CD4-positive, alpha-beta T cell (primary cell): ENCODE measurements around the gene POLR2L. TPM values are rescaled to one million over a fixed set of nuclear protein-coding genes. Genes with fewer than 3 reads are reported as not detected.

Source experiments
- ATAC-seq: fragments of 200-7000 bp; cut with Tn5 transposase; one replicate; pipeline ENCODE4 v1.10.0; 2022; ENCODE audit warnings: mild to moderate bottlenecking; ENCODE audit not compliant: poor library complexity
- CTCF ChIA-PET: fragments of 350-600 bp; sonication (Branson Sonifier 250); formaldehyde crosslinking; loops from one replicate; lab custom pipeline; 2021; ENCODE audit warnings: antibody characterized with exemption, inconsistent platforms; lab: Charles Lee
- POLR2A ChIA-PET: fragments of 350-600 bp; sonication (Branson Sonifier 250); formaldehyde crosslinking; loops from one replicate; lab custom pipeline; 2021; ENCODE audit warnings: antibody characterized with exemption, inconsistent platforms; lab: Charles Lee
- DNase-seq, 14 experiments: peaks; one replicate each; pipeline ENCODE4 v3.0.0-alpha.2; 2013 to 2020; ENCODE audit warnings: mixed read lengths in 2 of 14
- H3K27ac ChIP-seq, 2 donors: one replicate each; pipeline versions ENCODE4 v1.5.1 to v1.7.0; 2013; ENCODE audit warnings: low read length in 2 of 2, low read depth in 1 of 2, mild to moderate bottlenecking in 1 of 2
- H3K27me3 ChIP-seq, 2 experiments: 1 replicate in 1 of 2; 2 replicates in 1 of 2; pipeline versions ENCODE4 v1.6.1 to v1.7.0; 2013; ENCODE audit warnings: low read length in 2 of 2, control low read depth in 1 of 2, mild to moderate bottlenecking in 1 of 2, moderate library complexity in 1 of 2; ENCODE audit not compliant: insufficient read depth in 2 of 2, control insufficient read depth in 1 of 2
- H3K36me3 ChIP-seq: one replicate; pipeline ENCODE4 v1.6.1; 2013; ENCODE audit warnings: low read length, control low read depth; ENCODE audit not compliant: insufficient read depth
- H3K4me1 ChIP-seq: one replicate; pipeline ENCODE4 v1.6.1; 2013; ENCODE audit warnings: low read length, control low read depth; ENCODE audit not compliant: insufficient read depth
- H3K4me3 ChIP-seq: one replicate; pipeline ENCODE4 v1.5.1; 2013; ENCODE audit warnings: mild to moderate bottlenecking, low read length, moderate library complexity
- H3K9me3 ChIP-seq, 2 experiments: 1 replicate in 1 of 2; 2 replicates in 1 of 2; pipeline versions ENCODE4 v1.6.1 to v1.7.0; 2013; ENCODE audit warnings: low read length in 2 of 2, mild to moderate bottlenecking in 2 of 2, control low read depth in 1 of 2, moderate library complexity in 1 of 2; ENCODE audit not compliant: control insufficient read depth in 1 of 2, insufficient read depth in 1 of 2
- H3K27ac Mint-ChIP-seq: one replicate; pipeline ENCODE4 v1.8.0; 2020; ENCODE audit warnings: mixed read lengths
- H3K27me3 Mint-ChIP-seq: one replicate; pipeline ENCODE4 v1.8.0; 2021; ENCODE audit warnings: mixed read lengths
- H3K36me3 Mint-ChIP-seq: one replicate; pipeline ENCODE4 v1.8.0; 2021; ENCODE audit warnings: low read depth, mixed read lengths
- H3K4me1 Mint-ChIP-seq: one replicate; pipeline ENCODE4 v1.8.0; 2021; ENCODE audit warnings: low read depth, mixed read lengths
- H3K4me3 Mint-ChIP-seq: one replicate; pipeline ENCODE4 v1.8.0; 2020; ENCODE audit warnings: mild to moderate bottlenecking, mixed read lengths
- H3K9me3 Mint-ChIP-seq: one replicate; pipeline ENCODE4 v1.8.0; 2020; ENCODE audit warnings: mixed read lengths
- CTCF ChIP-seq: fragments of 200-600 bp; IDR thresholded peaks from one replicate; pipeline ENCODE4 v1.8.0; 2022; ENCODE audit warnings: antibody characterized with exemption, mild to moderate bottlenecking
- intact Hi-C, 2 experiments: fragments of 100-400 bp; cut with DNase I in 1 of 2; cut with micrococcal nuclease in 1 of 2; formaldehyde crosslinking; loops; one replicate each; pipeline versions ENCODE4 v1.15.1 to v1.9.0; 2023 to 2025; cut with DNase I, micrococcal nuclease
- total RNA-seq, 174 experiments: library from RNA in 2 of 174; stranded (reverse) in 2 of 174; gene quantifications; one replicate each; pipeline ENCODE4 v1.2.3 and lab custom pipeline; 2021 to 2026

The POLR2L gene
- total RNA-seq, 2 experiments from 2014 or later, result 19.6 to 19.8 TPM

DNA sequence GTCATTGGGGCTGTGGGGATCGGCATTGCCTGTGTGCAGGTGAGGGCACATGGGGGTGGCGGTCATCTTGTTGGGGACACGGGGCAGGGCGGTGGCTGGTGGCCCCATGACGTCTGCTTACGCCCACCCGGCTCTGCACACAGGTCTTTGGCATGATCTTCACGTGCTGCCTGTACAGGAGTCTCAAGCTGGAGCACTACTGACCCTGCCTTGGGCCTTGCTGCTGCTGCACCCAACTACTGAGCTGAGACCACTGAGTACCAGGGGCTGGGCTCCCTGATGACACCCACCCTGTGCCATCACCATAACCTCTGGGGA, 4.4 kb downstream of the POLR2L start:
- no peak for DNase-seq
- no peak overlapping the region for H3K27ac ChIP-seq
- H3K4me3 ChIP-seq, result no peak overlapping the region
- CTCF ChIA-PET, result no interaction called here
- H3K9me3 ChIP-seq, result no peaks in the 10 kb centered on the region
- Mint-ChIP-seq H3K36me3 (peaks cover 22% of the 10 kb centered on the region), H3K27me3 (peaks cover 3% of the 10 kb centered on the region), H3K27ac (no peak overlapping the region), H3K4me3 (no peak overlapping the region), H3K9me3 (no peaks in the 10 kb centered on the region), H3K4me1 (peaks cover 17% of the 10 kb centered on the region)
- no peak for ATAC-seq
- peaks cover 0 to 5% of the 10 kb centered on the region in 2 experiments for H3K27me3 ChIP-seq
- H3K4me1 ChIP-seq, result peaks cover 44% of the 10 kb centered on the region
- intact Hi-C loops, result no loop called here
- TF ChIP-seq CTCF, result no peak
- POLR2A ChIA-PET, result interaction anchor here (1.5 kb wide), 1 partner anchor 18 kb away, joined by 5 read pairs; the partner anchor contains the start of gene PNPLA2
- H3K36me3 ChIP-seq, result peaks cover 28% of the 10 kb centered on the region

- Histone ChIP-seq H3K27ac (no peak overlapping the region), H3K9me3 (peaks cover 0 to 2% of the 10 kb centered on the region in 2 experiments), H3K27me3 (peaks cover 0 to 5% of the 10 kb centered on the region in 2 experiments), H3K4me3 (no peak overlapping the region), H3K36me3 (peaks cover 28% of the 10 kb centered on the region), H3K4me1 (peaks cover 47% of the 10 kb centered on the region)
- CTCF ChIA-PET, result no interaction called here
- Mint-ChIP-seq H3K4me3 (no peak overlapping the region), H3K27me3 (peaks cover 3% of the 10 kb centered on the region), H3K9me3 (no peaks in the 10 kb centered on the region), H3K27ac (no peak overlapping the region), H3K4me1 (peaks cover 17% of the 10 kb centered on the region), H3K36me3 (peaks cover 22% of the 10 kb centered on the region)
- TF ChIP-seq CTCF, result no peak
- POLR2A ChIA-PET, result interaction anchor here (1.2 to 1.5 kb wide), 2 partner anchors 17 to 18 kb away, joined by 4 to 5 read pairs; partner anchors contain the start of gene PNPLA2
- intact Hi-C loops, result no loop called here
- DNase-seq (no peak), ATAC-seq (no peak)
Measured at GRCh38 chr11:837189-837989, 4.9 kb downstream of the POLR2L start.

DNA sequence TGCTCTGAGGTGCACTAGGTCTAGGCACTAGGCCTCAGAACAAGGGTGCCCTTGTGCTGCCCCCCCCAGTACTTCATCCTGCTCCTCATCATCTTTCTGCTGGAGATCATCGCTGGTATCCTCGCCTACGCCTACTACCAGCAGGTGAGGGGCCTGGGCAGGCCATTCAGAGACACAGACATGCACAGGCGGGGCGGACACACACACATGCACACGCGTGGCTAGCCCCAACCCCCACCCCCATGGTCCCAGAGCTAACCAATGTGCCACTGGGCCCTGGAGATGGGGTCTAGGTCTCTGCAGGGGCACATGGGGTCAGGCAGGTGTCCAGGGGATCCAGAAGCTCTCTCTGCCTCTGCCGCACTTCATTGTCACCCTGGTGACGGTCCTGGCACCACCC, 5.6 kb downstream of the POLR2L start:
- CTCF ChIA-PET, result no interaction called here
- Histone ChIP-seq H3K4me3 (no peak overlapping the region), H3K27ac (no peak overlapping the region), H3K36me3 (peaks cover 28% of the 10 kb centered on the region), H3K9me3 (peaks cover 0 to 8% of the 10 kb centered on the region in 2 experiments), H3K4me1 (peaks cover 52% of the 10 kb centered on the region), H3K27me3 (peaks cover 1 to 10% of the 10 kb centered on the region in 2 experiments)
- H3K27me3 Mint-ChIP-seq, result peaks cover 10% of the 10 kb centered on the region
- DNase-seq (no peak), ATAC-seq (no peak)
- H3K27ac Mint-ChIP-seq, result no peak overlapping the region
- peaks cover 20% of the 10 kb centered on the region for H3K4me1 Mint-ChIP-seq
- intact Hi-C loops, result no loop called here
- peaks cover 22% of the 10 kb centered on the region for H3K36me3 Mint-ChIP-seq
- POLR2A ChIA-PET, result interaction anchor here (1.2 kb wide), 1 partner anchor 17 kb away, joined by 4 read pairs; no protein-coding TSS in a partner anchor
- no peak for TF ChIP-seq CTCF
- no peak overlapping the region for H3K4me3 Mint-ChIP-seq
- H3K9me3 Mint-ChIP-seq, result no peaks in the 10 kb centered on the region
